HG03045 (cell line): ENCODE data around the gene ACOT7.
"Not testable (repeated sequence)": the region's sequence is repeated elsewhere in the genome, so short reads cannot be mapped to it uniquely, and the experiment has no call there.

Experiments used
- ATAC-seq: cut with Tn5 transposase; IDR thresholded peaks from one replicate; pipeline ENCODE4 v1.9.1; 2021; ENCODE audit warnings: mild to moderate bottlenecking, moderate library complexity; ENCODE audit not compliant: unreplicated experiment

The ACOT7 gene

GRCh38 chr1:6241887-6242740 lies 151.5 kb downstream of the ACOT7 start:
- no peak for ATAC-seq

- no peak for ATAC-seq
Observed at GRCh38 chr1:6241107-6241886, 152.3 kb downstream of the ACOT7 start.

- no peak for ATAC-seq
Observed at GRCh38 chr1:6239950-6240768, 153.4 kb downstream of the ACOT7 start.

GRCh38 chr1:6239213-6239752 lies 154.3 kb downstream of the ACOT7 start:
- ATAC-seq, result no peak

GRCh38 chr1:6237093-6237492 lies 156.5 kb downstream of the ACOT7 start:
- no peak for ATAC-seq

GRCh38 chr1:6235296-6235677 lies 158.3 kb downstream of the ACOT7 start:
- peak; percentile 9 for ATAC-seq

- ATAC-seq, result no peak
Observed at GRCh38 chr1:6234502-6235295, 158.9 kb downstream of the ACOT7 start.

- no peak for ATAC-seq
Observed at GRCh38 chr1:6233376-6233775, 160.2 kb downstream of the ACOT7 start.

- ATAC-seq, result no peak
Observed at GRCh38 chr1:6225651-6226050, 167.9 kb downstream of the ACOT7 start.

GRCh38 chr1:6224718-6225117 lies 168.8 kb downstream of the ACOT7 start:
- ATAC-seq, result no peak

- no peak for ATAC-seq
Observed at GRCh38 chr1:6223617-6224016, 169.9 kb downstream of the ACOT7 start.

GRCh38 chr1:6222636-6223035 lies 170.9 kb downstream of the ACOT7 start:
- no peak for ATAC-seq

- no peak for ATAC-seq
Observed at GRCh38 chr1:6221210-6221784, 172.3 kb downstream of the ACOT7 start.

GRCh38 chr1:6220236-6220635 lies 173.3 kb downstream of the ACOT7 start:
- no peak for ATAC-seq

GRCh38 chr1:6219641-6220040 lies 173.9 kb downstream of the ACOT7 start:
- not testable (repeated sequence) for ATAC-seq

GRCh38 chr1:6218375-6219164 lies 175.0 kb downstream of the ACOT7 start:
- ATAC-seq, result no peak
